ENCODE measurements around the gene NOP9. TPM values are rescaled to one million over a fixed set of nuclear protein-coding genes. Genes with fewer than 3 reads are reported as not detected.
A peak's percentile ranks its signal among the peaks of the same experiment; 100 is the strongest.

The NOP9 gene
- total and polyA plus RNA-seq, 4 experiments from 2014 or later, result 0.83 to 28.1 (median 12.3) TPM

- no peaks in the 10 kb centered on the region for H3K36me3 Mint-ChIP-seq
- ChIA-PET POLR2A (ENCODE audit: partially characterized antibody) (interaction anchor here (0.6 to 6.8 kb wide), 9 partner anchors 17 to 111 kb away, joined by 3 to 75 read pairs (median 4); partner anchors contain the start of genes CBLN3, CIDEB, KHNYN and LTB4R), CTCF (ENCODE audit: partially characterized antibody) (interaction anchor here (3.5 to 23.0 kb wide), 3 partner anchors 19 to 103 kb away, joined by 17 to 791 read pairs (median 232); partner anchors contain the start of genes CBLN3, CIDEB, KHNYN and LTB4R)
- peak overlapping the region; percentile 11 to 88 (median 79) for H3K27ac Mint-ChIP-seq
- intact Hi-C loops (cut with micrococcal nuclease), result no loop called here
- Histone ChIP-seq H3K4me3 (ENCODE audit: low read length in 2 of 2) (no peak overlapping the region), H3K4me1 (ENCODE audit: insufficient read depth, low read length) (peaks cover 57% of the 10 kb centered on the region), H3K27ac (ENCODE audit: low read depth, low read length) (no peak overlapping the region), H3K36me3 (ENCODE audit: insufficient read depth, low read length) (no peaks in the 10 kb centered on the region), H3K27me3 (ENCODE audit: insufficient read depth, low read length) (peaks cover 5% of the 10 kb centered on the region), H3K9me3 (ENCODE audit: control insufficient read depth in 1 of 2, low read length in 2 of 2) (no peaks in the 10 kb centered on the region)
- peaks cover 38 to 69% (median 54%) of the 10 kb centered on the region in 4 donors for H3K4me1 Mint-ChIP-seq
- H3K4me3 Mint-ChIP-seq, result peak overlapping the region in 2 of 8 donors; percentile 26 to 57
- peaks cover 5% of the 10 kb centered on the region in 2 donors for H3K27me3 Mint-ChIP-seq
- peaks cover 0 to 5% (median 0%) of the 10 kb centered on the region in 8 donors for H3K9me3 Mint-ChIP-seq
- no peak for DNase-seq
Measured at GRCh38 chr14:24329073-24329663, 29.5 kb downstream of the NOP9 start.

DNA sequence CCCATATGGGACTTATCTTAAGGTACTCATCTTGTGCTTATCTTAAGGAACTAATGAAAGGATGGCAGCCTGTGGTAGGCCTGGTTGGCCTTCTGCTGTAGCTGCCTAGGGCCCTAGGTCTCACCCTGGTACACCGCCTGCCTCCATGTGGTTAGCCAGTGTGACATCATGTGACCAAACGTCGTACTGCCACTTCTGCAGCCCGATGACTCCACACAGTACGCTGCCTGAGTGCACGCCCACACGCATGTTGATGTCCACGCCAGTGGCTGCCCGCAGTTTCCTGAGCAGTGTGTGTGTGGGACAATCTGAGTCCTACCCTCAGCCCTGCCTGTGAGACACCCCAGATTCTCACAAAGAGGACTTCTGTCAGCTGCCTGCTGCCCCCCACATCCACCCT, 30.1 kb downstream of the NOP9 start:
- H3K4me3 ChIP-seq (ENCODE audit: low read length in 2 of 2), result no peak overlapping the region
- no peak overlapping the region for H3K27ac ChIP-seq (ENCODE audit: low read depth, low read length)
- H3K4me1 ChIP-seq (ENCODE audit: insufficient read depth, low read length), result peaks cover 63% of the 10 kb centered on the region
- Mint-ChIP-seq H3K27me3 (peaks cover 5 to 7% of the 10 kb centered on the region in 2 donors), H3K4me1 (peaks cover 40 to 73% (median 56%) of the 10 kb centered on the region in 4 donors), H3K4me3 (peak overlapping the region in 4 of 8 donors; percentile 21 to 57 (median 40)), H3K36me3 (no peaks in the 10 kb centered on the region), H3K27ac (peak overlapping the region; percentile 16 to 88 (median 73)), H3K9me3 (peaks cover 0 to 5% (median 0%) of the 10 kb centered on the region in 8 donors)
- DNase-seq, result peak; percentile 53 to 87 (median 63)
- no peaks in the 10 kb centered on the region for H3K9me3 ChIP-seq (ENCODE audit: control insufficient read depth in 1 of 2, low read length in 2 of 2)
- ChIA-PET POLR2A (ENCODE audit: partially characterized antibody) (interaction anchor here (0.6 to 6.8 kb wide), 9 partner anchors 17 to 110 kb away, joined by 3 to 75 read pairs (median 4); partner anchors contain the start of genes CIDEB, LTB4R, LTB4R2 and NOP9), CTCF (ENCODE audit: partially characterized antibody) (interaction anchor here (3.5 to 23.0 kb wide), 4 partner anchors 20 to 102 kb away, joined by 17 to 791 read pairs (median 140); partner anchors contain the start of genes CBLN3, CIDEB, KHNYN and LTB4R)
- H3K27me3 ChIP-seq (ENCODE audit: insufficient read depth, low read length), result peaks cover 6% of the 10 kb centered on the region
- intact Hi-C loops (cut with micrococcal nuclease), result no loop called here
- no peaks in the 10 kb centered on the region for H3K36me3 ChIP-seq (ENCODE audit: insufficient read depth, low read length)

- Histone ChIP-seq H3K4me1 (ENCODE audit: insufficient read depth, low read length) (peaks cover 69% of the 10 kb centered on the region), H3K9me3 (ENCODE audit: control insufficient read depth in 1 of 2, low read length in 2 of 2) (no peaks in the 10 kb centered on the region), H3K36me3 (ENCODE audit: insufficient read depth, low read length) (no peaks in the 10 kb centered on the region), H3K27me3 (ENCODE audit: insufficient read depth, low read length) (peaks cover 11% of the 10 kb centered on the region), H3K27ac (ENCODE audit: low read depth, low read length) (no peak overlapping the region), H3K4me3 (ENCODE audit: low read length in 2 of 2) (no peak overlapping the region)
- POLR2A ChIA-PET (ENCODE audit: partially characterized antibody), result interaction anchor here (0.7 to 12.5 kb wide), 6 partner anchors 8 to 108 kb away, joined by 3 to 361 read pairs (median 58); partner anchors contain the start of genes CBLN3, KHNYN, LTB4R and LTB4R2
- H3K4me3 Mint-ChIP-seq, result peak overlapping the region in 1 of 8 donors; percentile 8
- H3K9me3 Mint-ChIP-seq, result peaks cover 0 to 5% (median 0%) of the 10 kb centered on the region in 8 donors
- peak overlapping the region in 4 of 7 donors; percentile 69 to 86 (median 78) for H3K27ac Mint-ChIP-seq
- H3K4me1 Mint-ChIP-seq, result peaks cover 42 to 87% (median 61%) of the 10 kb centered on the region in 4 donors
- H3K27me3 Mint-ChIP-seq, result peaks cover 7 to 13% of the 10 kb centered on the region in 2 donors
- CTCF ChIA-PET (ENCODE audit: partially characterized antibody), result interaction anchor here (2.3 to 23.0 kb wide), 6 partner anchors 10 to 101 kb away, joined by 6 to 791 read pairs (median 41); partner anchors contain the start of genes CBLN3, CIDEB, KHNYN and LTB4R
- H3K36me3 Mint-ChIP-seq, result peaks cover 4 to 7% of the 10 kb centered on the region in 2 donors
- intact Hi-C loops (cut with micrococcal nuclease), result no loop called here
- DNase-seq, result no peak
Measured at GRCh38 chr14:24330973-24331674, 31.5 kb downstream of the NOP9 start.

- Histone ChIP-seq H3K4me3 (ENCODE audit: low read length in 2 of 2) (no peak overlapping the region), H3K9me3 (ENCODE audit: control insufficient read depth in 1 of 2, low read length in 2 of 2) (no peaks in the 10 kb centered on the region), H3K27ac (ENCODE audit: low read depth, low read length) (no peak overlapping the region), H3K36me3 (ENCODE audit: insufficient read depth, low read length) (peaks cover 4% of the 10 kb centered on the region), H3K4me1 (ENCODE audit: insufficient read depth, low read length) (peaks cover 69% of the 10 kb centered on the region), H3K27me3 (ENCODE audit: insufficient read depth, low read length) (peaks cover 11% of the 10 kb centered on the region)
- intact Hi-C loops (cut with micrococcal nuclease), result loop anchor here (1.0 kb wide), 6 partner anchors 20 to 273 kb away; partner anchors contain the start of genes DHRS1, LTB4R, MDP1 and NOP9
- H3K4me3 Mint-ChIP-seq, result peak overlapping the region; percentile 76 to 93 (median 87)
- CTCF ChIA-PET (ENCODE audit: partially characterized antibody), result interaction anchor here (0.7 to 23.0 kb wide), 24 partner anchors 8 to 185 kb away, joined by 3 to 791 read pairs (median 10); partner anchors contain the start of genes CBLN3, CHMP4A, CIDEB and KHNYN
- POLR2A ChIA-PET (ENCODE audit: partially characterized antibody), result interaction anchor here (0.7 to 12.5 kb wide), 10 partner anchors 10 to 107 kb away, joined by 3 to 361 read pairs (median 6); partner anchors contain the start of genes CBLN3, CIDEB, DHRS1 and KHNYN
- H3K27ac Mint-ChIP-seq, result peak overlapping the region; percentile 65 to 98 (median 86)
- H3K4me1 Mint-ChIP-seq, result peaks cover 42 to 92% (median 61%) of the 10 kb centered on the region in 4 donors
- H3K27me3 Mint-ChIP-seq, result peaks cover 7 to 13% of the 10 kb centered on the region in 2 donors
- peaks cover 10 to 14% of the 10 kb centered on the region in 2 donors for H3K36me3 Mint-ChIP-seq
- H3K9me3 Mint-ChIP-seq, result peaks cover 0 to 5% (median 0%) of the 10 kb centered on the region in 8 donors
- no peak for DNase-seq
Measured at GRCh38 chr14:24331731-24332267, 32.1 kb downstream of the NOP9 start.

GRCh38 chr14:24332268-24332993, 32.8 kb downstream of the NOP9 start:
- Mint-ChIP-seq H3K4me1 (peaks cover 40 to 91% (median 59%) of the 10 kb centered on the region in 4 donors), H3K27me3 (peaks cover 6 to 13% of the 10 kb centered on the region in 2 donors), H3K4me3 (peak overlapping the region; percentile 76 to 93 (median 87)), H3K9me3 (peaks cover 0 to 5% (median 0%) of the 10 kb centered on the region in 8 donors), H3K27ac (peak overlapping the region; percentile 65 to 98 (median 86)), H3K36me3 (peaks cover 16 to 20% of the 10 kb centered on the region in 2 donors)
- Histone ChIP-seq H3K36me3 (ENCODE audit: insufficient read depth, low read length) (peaks cover 8% of the 10 kb centered on the region), H3K4me1 (ENCODE audit: insufficient read depth, low read length) (peaks cover 64% of the 10 kb centered on the region), H3K9me3 (ENCODE audit: control insufficient read depth in 1 of 2, low read length in 2 of 2) (no peaks in the 10 kb centered on the region), H3K27ac (ENCODE audit: low read depth, low read length) (no peak overlapping the region), H3K4me3 (ENCODE audit: low read length in 2 of 2) (peak overlapping the region; percentile 24 to 51), H3K27me3 (ENCODE audit: insufficient read depth, low read length) (peaks cover 11% of the 10 kb centered on the region)
- POLR2A ChIA-PET (ENCODE audit: partially characterized antibody), result interaction anchor here (0.6 to 12.5 kb wide), 20 partner anchors 9 to 196 kb away, joined by 3 to 361 read pairs (median 5); partner anchors contain the start of genes CBLN3, CIDEB, DHRS1 and IPO4
- intact Hi-C loops (cut with micrococcal nuclease), result loop anchor here (1.0 kb wide), 6 partner anchors 21 to 274 kb away; partner anchors contain the start of genes DHRS1, LTB4R, MDP1 and NOP9
- CTCF ChIA-PET (ENCODE audit: partially characterized antibody), result interaction anchor here (0.7 to 23.0 kb wide), 40 partner anchors 9 to 274 kb away, joined by 3 to 791 read pairs (median 8); partner anchors contain the start of genes CBLN3, CHMP4A, CIDEB and KHNYN
- peak; percentile 89 to 92 (median 90) for DNase-seq

Measured in CD4-positive, alpha-beta memory T cell (primary cell).